Dedifferentiated amniotic fluid mesenchymal stem cell (primary cell): ENCODE measurements around the gene B3GNT5.
A peak's percentile ranks its signal among the peaks of the same experiment; 100 is the strongest.

Experiments
- DNase-seq: peaks from one replicate; pipeline ENCODE4 v3.0.0-alpha.2; 2016; ENCODE audit errors: extremely low spot score

Gene B3GNT5

GRCh38 chr3:183291497-183292031, 38.5 kb downstream of the B3GNT5 start:
- peak; percentile 39 for DNase-seq

- no peak for DNase-seq
Observed at GRCh38 chr3:183293966-183294365, 40.9 kb downstream of the B3GNT5 start.

GRCh38 chr3:183295211-183295610, 42.2 kb downstream of the B3GNT5 start:
- peak; percentile 50 for DNase-seq

GRCh38 chr3:183296944-183297343, 43.9 kb downstream of the B3GNT5 start:
- no peak for DNase-seq

GRCh38 chr3:183298701-183299153, 45.7 kb downstream of the B3GNT5 start:
- peak; percentile 70 for DNase-seq

GRCh38 chr3:183299976-183300375, 46.9 kb downstream of the B3GNT5 start:
- no peak for DNase-seq

- no peak for DNase-seq
Observed at GRCh38 chr3:183300996-183301562, 48.0 kb downstream of the B3GNT5 start.

GRCh38 chr3:183301937-183302580, 49.0 kb downstream of the B3GNT5 start:
- no peak for DNase-seq

GRCh38 chr3:183303690-183304089, 50.6 kb downstream of the B3GNT5 start:
- DNase-seq = no peak

GRCh38 chr3:183306798-183307671, 54.0 kb downstream of the B3GNT5 start:
- no peak for DNase-seq

- no peak for DNase-seq
Observed at GRCh38 chr3:183307749-183308148, 54.7 kb downstream of the B3GNT5 start.

GRCh38 chr3:183308751-183309150, 55.7 kb downstream of the B3GNT5 start:
- no peak for DNase-seq

- no peak for DNase-seq
Observed at GRCh38 chr3:183309276-183309675, 56.2 kb downstream of the B3GNT5 start.

GRCh38 chr3:183310936-183311335, 57.9 kb downstream of the B3GNT5 start:
- DNase-seq = no peak

- DNase-seq = no peak
Observed at GRCh38 chr3:183312433-183312832, 59.4 kb downstream of the B3GNT5 start.

GRCh38 chr3:183313351-183313750, 60.3 kb downstream of the B3GNT5 start:
- no peak for DNase-seq

GRCh38 chr3:183313764-183314163, 60.7 kb downstream of the B3GNT5 start:
- no peak for DNase-seq

GRCh38 chr3:183315739-183316138, 62.7 kb downstream of the B3GNT5 start:
- DNase-seq = no peak

GRCh38 chr3:183317271-183317670, 64.2 kb downstream of the B3GNT5 start:
- DNase-seq = no peak

GRCh38 chr3:183317886-183318865, 65.1 kb downstream of the B3GNT5 start:
- no peak for DNase-seq

GRCh38 chr3:183318877-183319276, 65.8 kb downstream of the B3GNT5 start:
- no peak for DNase-seq
